HFFc6 (cell line): ENCODE measurements around the gene ST6GALNAC4. TPM values are rescaled to one million over a fixed set of nuclear protein-coding genes. Genes with fewer than 3 reads are reported as not detected.

ENCODE experiments used
- DNase-seq: peaks from one replicate; pipeline ENCODE4 v3.0.0-alpha.2; 2018
- H3K27ac Mint-ChIP-seq: 2 replicates; pipeline ENCODE4 v1.8.0; 2020; ENCODE audit warnings: mild to moderate bottlenecking, mixed read lengths
- H3K27me3 Mint-ChIP-seq: 2 replicates; pipeline ENCODE4 v1.8.0; 2021; ENCODE audit warnings: mild to moderate bottlenecking, moderate library complexity, mixed read lengths; ENCODE audit not compliant: insufficient read depth
- H3K36me3 Mint-ChIP-seq: 2 replicates; pipeline ENCODE4 v1.8.0; 2021; ENCODE audit warnings: low read depth, mixed read lengths
- H3K4me1 Mint-ChIP-seq: 2 replicates; pipeline ENCODE4 v1.8.0; 2020; ENCODE audit warnings: low read depth, mixed read lengths
- H3K4me3 Mint-ChIP-seq: 2 replicates; pipeline ENCODE4 v1.8.0; 2020; ENCODE audit warnings: mild to moderate bottlenecking, moderate library complexity, mixed read lengths
- H3K9me3 Mint-ChIP-seq: 2 replicates; pipeline ENCODE4 v1.8.0; 2020; ENCODE audit warnings: mild to moderate bottlenecking, mixed read lengths
- total RNA-seq, 6 experiments: library from RNA; stranded (reverse); fragmentation: NEBNext Ultra II Directional; extraction: Animal tissue kit (Norgen Biotek cat#: 25700); gene quantifications; 2 replicates in 1 of 6; 3 replicates in 5 of 6; pipeline ENCODE4 v1.2.3, GENCODE V29; 2021
- TF ChIP-seq, protein P1 (sequence below): fragments of 200-600 bp; sonication (generic); IDR thresholded peaks from 2 replicates; pipeline ENCODE4 v1.5.0; 2021; ENCODE audit warnings: antibody characterized with exemption, mild to moderate bottlenecking

ST6GALNAC4 gene
- total RNA-seq, 6 experiments from 2014 or later: 22.9 to 33.4 (median 27.7) TPM

- no peaks in the 10 kb centered on the region for H3K9me3 Mint-ChIP-seq
- H3K36me3 Mint-ChIP-seq: peaks cover 5% of the 10 kb centered on the region; the same call in 1 of the 2 replicates
- peak overlapping the region; percentile 74 for H3K27ac Mint-ChIP-seq
- no peak overlapping the region for H3K4me3 Mint-ChIP-seq
- TF ChIP-seq, protein P1, sequence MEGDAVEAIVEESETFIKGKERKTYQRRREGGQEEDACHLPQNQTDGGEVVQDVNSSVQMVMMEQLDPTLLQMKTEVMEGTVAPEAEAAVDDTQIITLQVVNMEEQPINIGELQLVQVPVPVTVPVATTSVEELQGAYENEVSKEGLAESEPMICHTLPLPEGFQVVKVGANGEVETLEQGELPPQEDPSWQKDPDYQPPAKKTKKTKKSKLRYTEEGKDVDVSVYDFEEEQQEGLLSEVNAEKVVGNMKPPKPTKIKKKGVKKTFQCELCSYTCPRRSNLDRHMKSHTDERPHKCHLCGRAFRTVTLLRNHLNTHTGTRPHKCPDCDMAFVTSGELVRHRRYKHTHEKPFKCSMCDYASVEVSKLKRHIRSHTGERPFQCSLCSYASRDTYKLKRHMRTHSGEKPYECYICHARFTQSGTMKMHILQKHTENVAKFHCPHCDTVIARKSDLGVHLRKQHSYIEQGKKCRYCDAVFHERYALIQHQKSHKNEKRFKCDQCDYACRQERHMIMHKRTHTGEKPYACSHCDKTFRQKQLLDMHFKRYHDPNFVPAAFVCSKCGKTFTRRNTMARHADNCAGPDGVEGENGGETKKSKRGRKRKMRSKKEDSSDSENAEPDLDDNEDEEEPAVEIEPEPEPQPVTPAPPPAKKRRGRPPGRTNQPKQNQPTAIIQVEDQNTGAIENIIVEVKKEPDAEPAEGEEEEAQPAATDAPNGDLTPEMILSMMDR: no peak
- peaks cover 78% of the 10 kb centered on the region for H3K4me1 Mint-ChIP-seq
- DNase-seq: no peak
- H3K27me3 Mint-ChIP-seq: no peaks in the 10 kb centered on the region; the same call in 1 of the 2 replicates
Observed at GRCh38 chr9:127920794-127921193, 4.0 kb upstream of the ST6GALNAC4 start.

DNA sequence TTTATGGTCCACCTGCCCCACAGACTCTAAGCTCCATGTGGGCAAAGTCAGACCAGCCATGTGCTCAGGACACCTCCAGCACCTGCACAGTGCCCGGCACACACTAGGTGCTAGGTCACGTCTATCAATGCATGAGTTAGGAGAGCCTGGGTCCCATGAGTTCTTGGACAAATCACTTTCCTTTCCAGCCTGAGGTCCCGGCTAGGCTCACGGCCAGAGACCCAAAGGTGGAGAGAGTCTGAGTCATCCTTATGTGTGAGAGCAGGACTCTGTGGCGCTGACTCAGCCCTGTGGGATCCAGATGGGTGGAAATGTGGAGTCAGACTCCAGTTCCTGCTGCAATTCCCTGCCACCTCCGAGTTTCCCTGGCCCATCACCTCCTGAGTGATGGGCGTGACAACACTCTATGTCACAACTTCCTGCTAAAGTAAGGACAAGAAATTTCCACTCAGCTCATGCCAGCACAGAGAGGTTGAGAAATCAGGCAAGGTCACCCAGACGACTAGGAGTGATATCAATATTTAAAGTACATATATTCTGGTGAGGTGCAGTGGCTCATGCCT is 2.5 kb upstream of the ST6GALNAC4 start:
- no peaks in the 10 kb centered on the region; the same call in 1 of the 2 replicates for H3K27me3 Mint-ChIP-seq
- H3K4me1 Mint-ChIP-seq: peaks cover 78% of the 10 kb centered on the region
- H3K36me3 Mint-ChIP-seq: no peaks in the 10 kb centered on the region
- no peaks in the 10 kb centered on the region for H3K9me3 Mint-ChIP-seq
- H3K27ac Mint-ChIP-seq: peak overlapping the region; percentile 94
- TF ChIP-seq, protein P1: no peak
- peak overlapping the region; percentile 51 for H3K4me3 Mint-ChIP-seq
- DNase-seq: peak; percentile 99

DNA sequence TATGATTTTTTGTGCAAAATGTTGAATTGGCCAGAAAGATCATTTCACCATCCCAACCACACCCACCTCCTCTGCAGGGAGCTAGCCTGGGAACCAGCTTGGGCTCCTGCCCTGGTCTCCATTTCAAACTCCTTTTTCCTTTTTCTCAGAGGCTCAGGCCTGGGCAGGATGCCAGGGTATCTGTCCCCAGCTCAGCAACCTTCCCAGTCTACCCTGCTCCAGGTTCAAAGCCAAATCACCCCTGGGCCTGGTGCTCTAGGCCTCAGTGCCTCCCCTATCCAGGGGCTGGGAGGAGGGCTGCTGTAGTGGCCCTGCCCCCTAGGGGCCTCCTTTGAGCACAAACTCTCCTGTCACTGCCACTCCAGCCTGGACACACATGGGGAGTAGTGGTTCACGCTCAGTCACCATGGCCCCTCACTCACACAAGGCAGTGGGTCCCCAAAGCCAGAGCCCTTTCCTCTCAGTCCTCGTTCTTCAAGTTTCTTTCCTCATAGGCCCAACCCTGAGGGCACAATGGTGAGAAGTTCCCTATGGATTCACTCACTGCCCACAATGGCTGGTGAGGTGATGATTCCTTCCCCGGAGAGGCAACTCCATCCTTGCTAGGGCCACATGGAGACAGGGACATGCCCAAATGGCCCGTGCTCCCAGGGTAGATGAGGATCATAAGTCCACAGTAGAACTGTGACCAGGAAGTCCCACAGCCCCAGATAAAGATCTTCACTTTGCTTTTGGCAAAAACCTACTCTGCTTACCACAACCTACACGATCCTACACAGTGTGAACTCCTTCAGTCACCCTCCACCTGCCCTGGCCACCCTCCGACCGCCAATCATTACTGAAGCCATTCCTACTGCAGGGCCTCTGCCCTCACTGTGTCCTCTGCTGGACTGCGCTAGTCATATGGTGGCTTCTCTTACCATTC is 1.6 kb upstream of the ST6GALNAC4 start:
- no peak for DNase-seq
- H3K27me3 Mint-ChIP-seq: no peaks in the 10 kb centered on the region
- H3K36me3 Mint-ChIP-seq: no peaks in the 10 kb centered on the region
- peaks cover 70% of the 10 kb centered on the region for H3K4me1 Mint-ChIP-seq
- H3K9me3 Mint-ChIP-seq: no peaks in the 10 kb centered on the region
- TF ChIP-seq, protein P1: peak; percentile 51
- H3K4me3 Mint-ChIP-seq: peak overlapping the region; percentile 51
- H3K27ac Mint-ChIP-seq: peak overlapping the region; percentile 94

DNA sequence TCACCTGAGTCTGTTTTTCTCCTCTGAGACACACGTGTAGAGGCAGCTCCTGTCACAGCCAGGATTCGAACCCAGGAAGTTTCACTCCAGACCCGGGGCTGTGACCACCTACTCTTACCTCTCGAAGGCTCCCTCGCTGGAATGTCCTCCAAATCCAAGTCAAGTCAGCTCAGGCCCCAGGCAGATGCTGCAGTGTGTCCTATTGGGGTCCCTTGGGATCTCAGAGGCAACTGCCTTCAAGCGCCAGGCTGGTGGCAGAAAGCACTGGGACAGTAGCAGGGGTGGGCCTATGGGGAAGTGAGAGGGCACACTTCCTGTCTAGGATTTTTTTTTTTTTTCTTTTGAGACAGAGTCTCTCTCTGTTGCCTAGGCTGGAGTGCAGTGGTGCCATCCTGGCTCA is 762 bp upstream of the ST6GALNAC4 start:
- Mint-ChIP-seq H3K9me3 (no peaks in the 10 kb centered on the region), H3K4me3 (no peak overlapping the region), H3K4me1 (peaks cover 63% of the 10 kb centered on the region), H3K27me3 (no peaks in the 10 kb centered on the region), H3K27ac (peak overlapping the region; percentile 77; the same call in 1 of the 2 replicates), H3K36me3 (no peaks in the 10 kb centered on the region)
- TF ChIP-seq, protein P1: no peak
- DNase-seq: no peak

DNA sequence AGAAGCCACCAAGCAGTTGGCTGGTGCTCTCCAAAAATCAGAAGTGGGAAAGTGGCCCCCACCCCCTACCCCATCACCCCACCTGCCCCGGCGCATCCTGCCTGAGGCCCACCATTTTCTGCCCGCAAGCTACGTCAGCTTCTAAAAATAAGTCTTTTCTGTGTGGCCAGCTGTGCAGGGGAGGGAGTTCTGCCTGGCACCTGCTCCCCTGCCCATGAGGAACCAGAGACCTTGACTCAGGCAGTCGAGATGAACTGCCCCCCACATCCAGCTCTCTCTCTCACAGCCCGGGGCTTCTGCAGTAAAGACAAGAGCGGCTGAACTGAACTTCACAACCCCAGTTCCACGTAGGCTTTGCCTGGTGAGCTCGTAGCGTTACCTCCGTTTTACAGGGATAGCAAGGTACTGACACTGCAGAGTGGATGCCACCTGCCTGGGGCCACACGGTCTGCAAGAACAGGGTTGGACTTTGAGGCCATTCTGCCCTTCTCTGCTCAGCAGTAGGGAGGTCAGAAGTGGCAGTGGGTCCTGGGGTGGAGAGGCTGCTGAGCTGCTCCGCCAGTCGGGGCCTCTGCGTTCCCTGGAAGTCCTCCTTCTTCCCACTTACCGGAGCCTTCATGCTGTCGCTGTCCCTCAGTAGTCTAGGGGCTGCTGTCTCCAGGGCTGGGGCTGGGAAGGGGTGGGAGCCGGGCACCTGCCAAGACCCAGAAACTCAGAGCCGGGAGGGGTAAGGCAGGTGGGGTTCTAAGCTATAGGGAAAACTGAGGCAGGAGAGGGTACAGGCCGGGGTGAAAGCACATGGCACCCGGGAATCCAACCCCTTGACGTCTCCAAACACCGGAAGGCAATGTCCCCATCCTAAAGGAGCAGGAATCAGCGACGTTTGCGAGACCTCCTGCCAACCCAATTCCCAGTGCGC is 781 bp downstream of the ST6GALNAC4 start:
- Mint-ChIP-seq H3K27me3 (no peaks in the 10 kb centered on the region), H3K36me3 (peaks cover under 1% of the 10 kb centered on the region; the same call in 1 of the 2 replicates), H3K4me3 (peak overlapping the region; percentile 90), H3K4me1 (peaks cover 53% of the 10 kb centered on the region), H3K27ac (peak overlapping the region; percentile 59), H3K9me3 (no peaks in the 10 kb centered on the region)
- TF ChIP-seq, protein P1: no peak
- DNase-seq: no peak
